Keratinocyte (primary cell): ENCODE results near the gene SLIRP. TPM values are rescaled to one million over a fixed set of nuclear protein-coding genes. Genes with fewer than 3 reads are reported as not detected.

Source experiments
- DNase-seq: peaks from one replicate; pipeline ENCODE4 v3.0.0-alpha.2; 2011; ENCODE audit warnings: low read depth, missing footprints, low spot score
- FAIRE-seq: peaks from 2 replicates; lab custom pipeline; 2011; peaks lifted over from hg19 to GRCh38; lab: Jason Lieb, UNC
- H2AFZ ChIP-seq: 2 replicates; pipeline ENCODE4 v1.6.0; 2012; ENCODE audit warnings: low read length, control low read depth, inconsistent platforms; ENCODE audit not compliant: control insufficient read depth
- H3K27ac ChIP-seq: 2 replicates; pipeline ENCODE4 v1.5.1; 2011; ENCODE audit warnings: low read length; ENCODE audit not compliant: control insufficient read depth, insufficient read depth
- H3K27me3 ChIP-seq: 3 replicates; pipeline ENCODE4 v1.6.0; 2011; ENCODE audit warnings: low read length; ENCODE audit not compliant: control insufficient read depth, insufficient read depth; ENCODE audit errors: extremely low read depth
- H3K36me3 ChIP-seq, 2 experiments: 2 replicates in 1 of 2; 3 replicates in 1 of 2; pipeline ENCODE4 v1.5.1; 2011; ENCODE audit warnings: low read length in 2 of 2, mild to moderate bottlenecking in 1 of 2; ENCODE audit not compliant: control insufficient read depth in 2 of 2, insufficient read depth in 2 of 2; ENCODE audit errors: extremely low read depth in 1 of 2
- H3K4me1 ChIP-seq: 3 replicates; pipeline ENCODE4 v1.5.1; 2011; ENCODE audit warnings: low read length; ENCODE audit not compliant: control insufficient read depth, insufficient read depth; ENCODE audit errors: extremely low read depth
- H3K4me2 ChIP-seq: 3 replicates; pipeline ENCODE4 v1.6.0; 2011; ENCODE audit warnings: low read depth, low read length; ENCODE audit not compliant: control insufficient read depth, insufficient read depth; ENCODE audit errors: extremely low read depth
- H3K4me3 ChIP-seq, 3 experiments: fragments of 200-600 bp in 1 of 3; sonication (generic) in 1 of 3; 2 replicates in 2 of 3; 3 replicates in 1 of 3; pipeline ENCODE4 v1.5.1; 2011 to 2016; ENCODE audit warnings: low read length in 3 of 3, mild to moderate bottlenecking in 3 of 3, control low read depth in 2 of 3, inconsistent platforms in 1 of 3, low read depth in 1 of 3, mixed read lengths in 1 of 3, mixed run types in 1 of 3, moderate library complexity in 1 of 3; ENCODE audit not compliant: control insufficient read depth in 2 of 3, insufficient read depth in 2 of 3; ENCODE audit errors: extremely low read depth in 1 of 3
- H3K79me2 ChIP-seq: 2 replicates; pipeline ENCODE4 v1.6.0; 2012; ENCODE audit warnings: low read length; ENCODE audit not compliant: control insufficient read depth, insufficient read depth
- H3K9ac ChIP-seq: 3 replicates; pipeline ENCODE4 v1.6.0; 2011; ENCODE audit warnings: low read length; ENCODE audit not compliant: control insufficient read depth, insufficient read depth; ENCODE audit errors: extremely low read depth
- H3K9me1 ChIP-seq: 3 replicates; pipeline ENCODE4 v1.6.0; 2011; ENCODE audit warnings: low read length; ENCODE audit not compliant: control insufficient read depth, insufficient read depth; ENCODE audit errors: extremely low read depth
- H3K9me3 ChIP-seq: 2 replicates; pipeline ENCODE4 v1.5.1; 2012; ENCODE audit warnings: low read depth, low read length; ENCODE audit not compliant: control insufficient read depth
- H4K20me1 ChIP-seq: 3 replicates; pipeline ENCODE4 v1.6.0; 2011; ENCODE audit warnings: low read length; ENCODE audit not compliant: control insufficient read depth, insufficient read depth; ENCODE audit errors: extremely low read depth
- EZH2 ChIP-seq: IDR thresholded peaks from one replicate; pipeline ENCODE4 v1.6.1; 2012; ENCODE audit warnings: inconsistent platforms, mild to moderate bottlenecking, low read length, moderate library complexity
- dilution Hi-C: fragments of 300-500 bp; cut with MboI; formaldehyde crosslinking; loops from one replicate; pipeline ENCODE4 v1.7.0; 2020; ENCODE audit warnings: low sequenced_read_pairs; ENCODE audit not compliant: extremely low pct_ligation_motif_present
- polyA plus RNA-seq, 5 experiments: library from polyadenylated mRNA; depleted of rRNA in 3 of 5; stranded (reverse) in 3 of 5; stranded (forward) in 1 of 5; unstranded in 1 of 5; fragments of >200 nt; gene quantifications; 1 replicate in 1 of 5; 2 replicates in 3 of 5; 3 replicates in 1 of 5; pipeline versions ENCODE4 v1.2.1 to v1.2.3, GENCODE V29; 2011 to 2012; ENCODE audit warnings: missing spikeins in 2 of 5, low read depth in 1 of 5, low replicate concordance in 1 of 5
- TF ChIP-seq, protein P1 (sequence below), 3 experiments: IDR thresholded peaks in 1 of 3; conservative IDR thresholded peaks in 1 of 3; optimal IDR thresholded peaks in 1 of 3; 2 replicates in 2 of 3; 3 replicates in 1 of 3; pipeline versions ENCODE3 to v1.5.1; 2011; ENCODE audit warnings: low read length in 3 of 3, mild to moderate bottlenecking in 3 of 3, moderate library complexity in 2 of 3, control low read depth in 1 of 3, inconsistent platforms in 1 of 3; ENCODE audit not compliant: insufficient read depth in 2 of 3; ENCODE audit errors: extremely low read depth in 1 of 3

SLIRP gene
- polyA plus RNA-seq, 1 donor (not counting 4 experiments of a cell fraction or from before 2014, with no cell fraction given), result 361 TPM

DNA sequence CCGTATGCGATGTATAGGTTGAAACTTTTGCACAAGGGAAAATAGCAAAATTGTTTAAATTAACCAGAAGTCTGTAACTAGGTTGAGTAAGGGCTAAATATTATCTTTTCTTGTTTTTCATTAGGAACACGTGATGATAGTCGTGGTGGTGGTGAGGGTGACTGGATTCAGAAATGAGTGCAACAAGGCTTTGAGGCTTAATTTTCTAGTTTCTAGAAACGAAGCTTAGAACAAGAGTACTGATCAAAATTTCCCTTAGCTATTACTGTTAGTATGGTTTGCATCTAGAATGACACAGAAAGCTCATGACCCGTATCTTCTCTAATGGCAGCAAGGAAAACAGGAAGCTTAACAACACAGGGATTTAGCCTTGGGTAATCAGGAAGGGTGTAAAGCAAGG, 7.0 kb downstream of the SLIRP start:
- dilution Hi-C loops, result no loop called here
- no peak for FAIRE-seq
- no peaks in the 10 kb centered on the region for H3K9me1 ChIP-seq
- TF ChIP-seq, protein P1, sequence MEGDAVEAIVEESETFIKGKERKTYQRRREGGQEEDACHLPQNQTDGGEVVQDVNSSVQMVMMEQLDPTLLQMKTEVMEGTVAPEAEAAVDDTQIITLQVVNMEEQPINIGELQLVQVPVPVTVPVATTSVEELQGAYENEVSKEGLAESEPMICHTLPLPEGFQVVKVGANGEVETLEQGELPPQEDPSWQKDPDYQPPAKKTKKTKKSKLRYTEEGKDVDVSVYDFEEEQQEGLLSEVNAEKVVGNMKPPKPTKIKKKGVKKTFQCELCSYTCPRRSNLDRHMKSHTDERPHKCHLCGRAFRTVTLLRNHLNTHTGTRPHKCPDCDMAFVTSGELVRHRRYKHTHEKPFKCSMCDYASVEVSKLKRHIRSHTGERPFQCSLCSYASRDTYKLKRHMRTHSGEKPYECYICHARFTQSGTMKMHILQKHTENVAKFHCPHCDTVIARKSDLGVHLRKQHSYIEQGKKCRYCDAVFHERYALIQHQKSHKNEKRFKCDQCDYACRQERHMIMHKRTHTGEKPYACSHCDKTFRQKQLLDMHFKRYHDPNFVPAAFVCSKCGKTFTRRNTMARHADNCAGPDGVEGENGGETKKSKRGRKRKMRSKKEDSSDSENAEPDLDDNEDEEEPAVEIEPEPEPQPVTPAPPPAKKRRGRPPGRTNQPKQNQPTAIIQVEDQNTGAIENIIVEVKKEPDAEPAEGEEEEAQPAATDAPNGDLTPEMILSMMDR (optimal IDR thresholded peaks at IDR 0.05 in 1 of 3, IDR thresholded peaks at IDR 0.05 in 1 of 3, conservative IDR thresholded peaks at IDR 0.05 in 1 of 3; ENCODE audit: extremely low read depth in 1 of 3, insufficient read depth in 2 of 3, low read length in 3 of 3), result no peak
- no peak for TF ChIP-seq EZH2
- H3K4me3 ChIP-seq, result no peak overlapping the region
- no peaks in the 10 kb centered on the region for H3K4me1 ChIP-seq
- no peak overlapping the region for H3K27ac ChIP-seq
- H3K27me3 ChIP-seq, result no peaks in the 10 kb centered on the region
- H3K79me2 ChIP-seq, result peaks cover 47% of the 10 kb centered on the region
- H3K9me3 ChIP-seq, result no peaks in the 10 kb centered on the region
- H3K4me2 ChIP-seq, result no peak overlapping the region
- H3K36me3 ChIP-seq, result peaks cover 15 to 16% of the 10 kb centered on the region in 2 experiments
- H3K9ac ChIP-seq, result no peak overlapping the region
- H2AFZ ChIP-seq, result no peak overlapping the region
- no peaks in the 10 kb centered on the region for H4K20me1 ChIP-seq
- DNase-seq, result no peak

DNA sequence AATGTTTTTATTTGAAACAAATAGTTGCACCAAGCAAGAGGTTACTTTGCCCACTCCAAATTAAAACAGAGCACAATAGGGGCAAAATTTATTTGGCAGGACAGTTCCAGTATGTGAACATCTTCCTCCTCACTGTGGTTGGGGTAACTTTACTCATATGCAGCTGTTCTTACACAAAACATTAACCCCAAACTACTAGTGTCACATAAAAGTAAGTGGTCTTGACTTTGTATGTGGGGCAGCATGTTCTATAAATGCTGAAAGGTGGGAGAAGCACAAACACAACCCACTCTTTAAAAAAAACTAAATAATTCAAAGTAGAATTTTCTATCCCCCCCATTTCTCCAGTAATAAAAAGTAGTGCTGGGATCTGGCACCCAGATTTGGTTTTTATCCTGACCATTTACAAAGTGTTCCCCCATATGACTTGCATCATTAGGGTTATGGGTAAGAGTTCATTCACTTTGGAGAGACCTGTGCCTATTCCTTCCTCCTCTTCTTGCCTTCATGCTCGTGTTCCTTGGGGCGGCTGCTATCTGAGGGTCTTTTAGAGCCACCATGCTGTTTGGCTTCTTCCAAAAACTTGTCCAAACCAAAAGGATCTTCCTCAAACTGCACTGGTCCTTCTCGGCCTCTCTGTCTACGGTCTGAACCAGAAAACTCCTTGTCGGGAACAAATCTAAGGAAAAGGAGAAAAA, 9.9 kb downstream of the SLIRP start:
- Histone ChIP-seq H3K9ac (no peak overlapping the region), H2AFZ (no peak overlapping the region), H3K4me2 (no peak overlapping the region), H3K27ac (no peak overlapping the region), H3K79me2 (peaks cover 22% of the 10 kb centered on the region), H3K4me3 (no peak overlapping the region), H3K4me1 (no peaks in the 10 kb centered on the region), H4K20me1 (no peaks in the 10 kb centered on the region), H3K9me3 (no peaks in the 10 kb centered on the region), H3K36me3 (peaks cover 11 to 13% of the 10 kb centered on the region in 2 experiments), H3K27me3 (no peaks in the 10 kb centered on the region), H3K9me1 (no peaks in the 10 kb centered on the region)
- no peak for TF ChIP-seq EZH2
- TF ChIP-seq, protein P1 (optimal IDR thresholded peaks at IDR 0.05 in 1 of 3, IDR thresholded peaks at IDR 0.05 in 1 of 3, conservative IDR thresholded peaks at IDR 0.05 in 1 of 3; ENCODE audit: extremely low read depth in 1 of 3, insufficient read depth in 2 of 3, low read length in 3 of 3), result no peak
- FAIRE-seq, result no peak
- no peak for DNase-seq
- dilution Hi-C loops, result no loop called here
